SK-MEL-5 (cell line): ENCODE measurements around the gene LRRC47. TPM values are rescaled to one million over a fixed set of nuclear protein-coding genes. Genes with fewer than 3 reads are reported as not detected.

ENCODE experiments used
- DNase-seq: peaks from one replicate; pipeline ENCODE4 v3.0.0-alpha.2; 2016; ENCODE audit warnings: low read depth, low spot score
- in situ Hi-C: cut with HindIII; loops from 2 replicates; pipeline ENCODE4 v1.10.0; 2016; ENCODE audit warnings: low sequenced_read_pairs, high pct_unique_total_duplicates, low pct_unique_long_range_greater_than_20kb
- total RNA-seq: library from RNA; depleted of rRNA; stranded (reverse); fragments of >200 nt; shearing (Covaris generic); gene quantifications from 2 replicates; pipeline ENCODE4 v1.2.3, GENCODE V29; 2014

The LRRC47 gene
- total RNA-seq, 1 experiment from 2014 or later, result 27.9 TPM

DNA sequence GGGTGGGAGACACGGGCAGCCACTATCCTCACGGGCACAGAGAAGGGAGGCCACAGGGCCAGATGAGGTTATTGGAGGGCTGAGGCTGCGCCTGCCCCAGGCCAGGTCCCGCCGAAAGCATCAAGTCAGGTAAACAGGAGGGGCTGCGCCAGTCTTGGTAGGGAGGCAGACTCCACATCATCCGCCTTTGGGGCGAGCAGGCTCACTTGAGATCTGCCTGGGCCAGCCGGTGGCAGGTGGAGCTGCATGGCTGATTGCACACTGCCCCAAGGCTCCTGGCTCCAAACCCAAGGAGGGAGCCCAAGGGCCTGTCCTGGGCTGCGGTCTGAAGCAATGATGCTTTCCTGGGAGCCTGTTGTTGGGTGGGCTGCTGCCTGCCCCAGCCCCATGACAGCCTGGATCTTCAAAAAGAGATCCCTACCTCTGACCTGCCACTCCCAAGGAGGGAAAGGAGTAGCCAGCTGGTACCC is 19.2 kb downstream of the LRRC47 start:
- no peak for DNase-seq
- in situ Hi-C loops, result no loop called here

DNA sequence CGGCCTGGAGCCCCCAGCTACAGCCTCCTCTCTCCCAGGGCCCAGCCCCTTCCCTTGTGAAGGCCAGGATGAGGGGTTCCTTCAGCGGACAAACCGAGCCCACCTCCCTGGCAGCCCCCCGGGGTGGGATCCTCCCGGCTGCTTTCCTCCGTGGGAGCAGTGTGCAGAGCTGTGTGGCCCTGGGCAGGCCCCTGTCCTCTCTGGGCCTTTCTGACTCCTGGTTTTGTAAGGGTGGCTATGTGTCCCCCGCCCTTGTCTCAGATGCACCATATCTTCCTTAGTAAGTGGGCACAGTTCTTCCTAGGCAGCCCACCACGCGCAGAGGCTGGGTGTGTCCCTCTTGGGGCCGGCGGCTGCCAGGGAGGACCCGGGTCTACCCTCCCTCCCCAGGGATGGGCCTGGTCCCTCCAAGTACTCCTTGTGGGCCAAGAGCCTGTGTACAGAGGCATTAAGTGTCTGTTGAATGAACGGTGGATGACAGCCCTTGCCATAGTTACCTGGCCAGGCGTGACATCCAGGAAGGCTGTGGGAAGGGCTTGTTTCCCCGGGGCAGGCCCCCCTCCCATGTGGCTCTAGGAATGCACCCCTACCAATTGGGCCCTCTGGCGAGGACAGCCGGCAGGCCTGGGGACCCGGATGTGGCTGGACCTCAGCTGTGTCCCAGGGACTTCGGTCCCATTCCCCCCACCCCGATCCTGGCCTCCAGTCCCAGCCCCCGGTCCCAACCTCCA is 19.9 kb downstream of the LRRC47 start:
- no peak for DNase-seq
- in situ Hi-C loops, result no loop called here

DNA sequence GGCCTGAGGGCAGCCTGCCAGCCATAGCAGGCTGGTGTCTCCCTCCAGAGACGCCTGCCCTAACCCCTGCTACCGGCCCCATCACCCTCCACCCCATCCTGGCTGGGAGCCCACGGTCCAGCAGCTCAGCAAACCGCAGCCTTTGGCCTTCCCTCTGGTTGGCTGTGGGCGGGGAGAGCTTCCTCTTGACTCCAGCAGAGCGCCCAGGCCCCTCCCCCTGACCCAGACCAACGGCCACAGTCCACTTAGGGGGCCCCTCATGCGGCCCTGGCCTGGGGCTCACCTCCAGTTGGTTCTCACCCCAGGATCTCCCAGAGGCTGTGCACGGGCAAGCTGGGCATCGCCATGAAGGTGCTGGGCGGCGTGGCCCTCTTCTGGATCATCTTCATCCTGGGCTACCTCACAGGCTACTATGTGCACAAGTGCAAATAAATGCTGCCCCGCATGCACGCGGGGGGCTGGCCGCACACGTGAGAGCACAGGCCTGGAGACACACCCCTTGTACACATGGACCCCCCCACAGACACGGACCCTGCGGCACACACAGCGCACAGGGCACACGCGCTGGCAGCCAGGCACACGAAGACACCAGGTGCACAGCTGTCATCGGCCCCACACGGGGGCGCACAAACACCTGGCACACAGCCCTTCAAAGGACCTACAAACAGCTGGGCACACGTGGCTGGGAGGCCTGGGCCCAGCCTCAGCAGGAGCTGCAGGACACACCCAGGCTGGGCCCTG is 20.6 kb downstream of the LRRC47 start:
- in situ Hi-C loops, result no loop called here
- peak; percentile 48 for DNase-seq

DNA sequence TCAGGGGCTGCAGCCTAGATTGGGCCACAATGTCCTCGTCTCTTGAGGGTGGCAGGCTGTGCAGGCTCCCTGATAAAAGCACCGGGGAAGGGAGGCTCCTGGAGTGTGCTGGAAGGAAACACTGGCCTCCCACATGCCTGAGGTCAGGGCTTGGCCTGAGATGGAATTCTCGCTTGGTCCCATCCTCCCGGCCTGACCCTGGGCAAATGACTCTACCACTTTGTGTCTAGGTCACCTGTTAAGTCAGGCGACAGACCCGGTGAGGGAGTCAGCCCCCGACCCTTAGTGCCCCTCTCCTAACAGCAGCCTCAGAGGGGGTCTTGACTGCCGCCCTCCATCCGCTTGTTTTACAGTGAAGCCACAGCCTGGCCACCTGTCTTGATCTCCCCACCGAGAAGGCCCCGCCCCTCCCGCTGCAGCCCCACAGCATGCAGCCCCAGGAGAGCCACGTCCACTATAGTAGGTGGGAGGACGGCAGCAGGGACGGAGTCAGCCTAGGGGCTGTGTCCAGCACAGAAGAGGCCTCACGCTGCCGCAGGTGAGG is 21.3 kb downstream of the LRRC47 start:
- in situ Hi-C loops, result no loop called here
- DNase-seq, result no peak

GRCh38 chr1:3774276-3774945 is 21.9 kb downstream of the LRRC47 start:
- in situ Hi-C loops, result no loop called here
- DNase-seq, result no peak

DNA sequence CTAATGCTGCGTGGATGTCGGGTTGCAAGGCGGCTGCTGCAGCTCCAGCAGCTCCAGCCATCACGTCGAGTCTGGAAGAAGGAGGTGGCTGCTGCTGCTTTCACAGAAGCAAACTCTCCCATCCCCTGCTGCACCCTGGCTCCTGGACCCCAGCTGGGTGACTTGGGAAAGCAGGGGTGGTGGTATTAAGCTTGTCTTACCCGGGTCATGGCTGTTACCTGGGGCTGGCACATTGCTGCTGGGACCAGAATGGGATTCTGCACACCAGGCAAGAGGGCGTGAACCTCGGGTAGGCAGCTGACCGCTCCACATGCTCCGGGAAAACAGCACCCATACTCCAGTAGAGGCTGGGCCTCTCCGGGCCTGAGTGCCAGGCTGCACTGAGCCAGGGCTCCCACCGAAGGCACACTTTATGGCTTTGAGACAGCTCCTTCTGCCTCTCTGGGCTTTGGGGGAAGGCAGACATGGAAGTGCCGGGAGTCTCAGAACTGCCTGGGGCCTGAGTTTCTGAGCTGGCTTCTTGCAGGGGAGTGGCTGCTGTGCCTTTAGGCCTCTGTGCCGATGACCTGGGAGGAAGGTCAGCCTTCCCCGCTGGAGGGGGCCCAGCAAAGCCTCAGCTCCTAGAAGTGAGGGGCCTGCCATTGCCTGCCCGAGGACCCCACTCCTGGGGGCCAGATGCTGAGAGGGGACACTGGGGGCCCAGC is 22.6 kb downstream of the LRRC47 start:
- in situ Hi-C loops, result no loop called here

DNA sequence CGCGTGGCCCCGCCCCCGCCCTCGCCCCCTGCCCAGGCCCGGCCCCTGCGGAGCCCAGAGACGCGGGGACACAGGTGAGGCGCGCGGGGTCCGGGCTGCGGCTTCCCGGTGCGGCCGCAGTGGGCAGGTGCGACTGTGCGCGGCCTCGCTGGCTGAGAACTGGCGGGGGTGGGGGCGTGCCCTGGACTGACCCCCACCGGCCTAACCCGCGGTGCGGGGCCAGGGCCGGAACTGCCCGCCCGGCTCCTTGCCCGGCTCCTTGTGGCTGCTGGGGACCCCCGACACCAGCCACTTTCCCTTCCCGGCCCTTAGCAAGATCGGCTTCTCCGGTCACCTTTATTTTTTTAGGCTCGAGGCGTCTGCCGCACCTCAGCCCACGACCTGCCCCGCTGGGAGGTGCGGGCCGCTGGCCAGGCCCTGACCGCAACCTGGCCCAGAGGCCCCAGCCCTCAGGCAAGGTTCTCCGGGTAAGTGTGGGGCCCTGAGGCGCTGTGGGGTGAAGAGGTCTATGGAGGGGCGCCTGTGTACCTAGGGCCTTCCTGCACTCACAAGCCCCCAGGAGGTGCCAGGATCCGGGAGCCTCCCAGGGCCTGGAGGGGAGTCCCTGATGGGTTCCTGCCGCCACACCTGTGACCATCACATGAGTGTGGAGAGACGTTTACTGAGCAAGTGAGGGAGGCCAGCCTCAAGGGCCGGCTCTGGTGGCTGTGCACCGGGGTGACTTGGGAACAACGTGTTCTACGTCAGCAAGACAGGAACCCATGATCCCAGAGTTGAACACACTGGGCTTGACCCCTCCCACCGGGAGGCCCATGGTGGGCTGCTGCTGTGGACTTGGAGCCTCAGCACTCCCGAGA is 23.4 kb downstream of the LRRC47 start, which contains the start of gene SMIM1:
Gene SMIM1, plus strand, starts transcription at position 35 of the 857 bp plus-strand sequence. CDS start 2,625 bp downstream, outside the sequence.
- DNase-seq, result no peak
- in situ Hi-C loops, result no loop called here

More for the DNA sequence above, 22.6 kb downstream of the LRRC47 start:
- DNase-seq, result no peak

DNA sequence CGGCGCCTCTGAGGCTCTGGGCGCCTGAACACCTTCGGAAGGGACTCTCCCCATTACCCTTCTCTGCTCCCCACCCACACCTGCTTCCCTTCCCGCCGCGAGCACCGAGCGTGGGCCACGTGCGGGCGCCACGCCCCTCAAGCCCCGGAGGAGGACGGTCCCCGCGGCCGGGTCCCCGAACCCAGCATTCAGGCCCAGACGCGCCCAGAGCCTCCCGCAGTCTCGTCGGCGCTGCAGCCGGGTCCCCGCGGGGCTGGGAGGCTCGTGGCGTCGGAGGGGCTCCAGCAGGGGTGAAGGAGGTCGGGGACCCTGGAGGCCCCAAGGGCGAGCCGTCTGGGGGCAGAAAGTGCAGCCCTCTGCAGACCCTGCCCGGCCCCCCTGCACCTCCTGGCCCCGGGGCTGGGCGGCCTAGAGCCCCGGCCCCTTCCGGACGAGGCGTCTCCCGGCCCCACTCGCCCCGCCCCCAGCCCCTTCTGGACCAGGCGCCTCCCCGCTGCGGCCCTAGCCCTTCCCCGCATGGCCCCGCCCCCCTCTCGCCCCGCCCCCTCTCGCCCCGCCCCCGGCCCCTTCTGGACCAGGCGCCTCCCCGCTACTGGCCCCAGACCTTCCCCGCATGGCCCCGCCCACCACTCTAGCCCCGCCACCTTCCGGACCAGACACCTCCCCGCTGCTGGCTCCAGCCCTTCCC is 24.1 kb downstream of the LRRC47 start:
- in situ Hi-C loops, result no loop called here
- peak; percentile 85 for DNase-seq

DNA sequence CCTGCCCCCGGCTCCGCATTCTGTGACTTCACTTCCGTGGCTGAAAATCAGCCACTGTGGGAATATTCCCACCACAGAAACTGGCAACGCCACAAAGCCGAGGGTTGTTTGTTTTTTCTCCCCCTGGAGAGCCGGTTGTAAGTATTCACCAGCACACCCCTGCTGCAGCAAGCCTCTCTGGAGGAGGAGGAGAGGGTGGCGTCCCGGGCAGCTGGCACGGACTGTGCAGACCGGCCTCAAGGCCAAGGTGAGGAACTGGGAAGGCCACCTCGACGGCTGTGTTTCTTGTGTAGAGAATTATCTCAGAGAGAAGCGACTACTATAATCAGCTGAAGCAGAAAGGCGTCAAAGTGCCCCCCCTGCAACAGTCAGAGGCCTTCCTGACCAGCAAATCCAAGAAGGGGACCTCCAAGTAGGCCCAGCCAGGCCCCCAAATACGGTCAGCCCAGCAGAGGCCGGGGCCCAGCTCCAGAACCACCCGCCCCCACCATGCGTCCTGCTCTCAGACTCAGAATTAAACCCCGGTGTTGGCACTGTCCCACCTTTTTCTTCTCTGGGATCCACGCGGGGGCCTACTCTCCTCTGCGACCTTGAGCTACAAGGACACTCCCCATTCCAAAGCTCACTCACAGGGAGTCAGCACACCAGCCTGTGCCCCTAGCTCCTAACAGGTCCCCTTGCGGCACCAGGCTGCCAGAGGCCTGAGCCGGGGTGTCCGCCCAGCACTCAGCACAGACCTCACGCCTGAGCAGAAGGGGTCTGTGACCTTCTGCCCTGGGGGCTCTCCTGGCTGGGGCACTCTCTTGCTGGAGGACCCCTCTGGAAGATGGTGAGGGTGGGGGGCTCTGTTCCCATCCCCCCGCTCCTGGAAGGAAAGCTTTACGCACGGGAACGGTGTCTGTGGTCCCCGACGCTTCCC is 24.9 kb downstream of the LRRC47 start:
- DNase-seq, result no peak
- in situ Hi-C loops, result no loop called here

- no peak for DNase-seq
- in situ Hi-C loops, result no loop called here
These were observed 26.1 kb downstream of the LRRC47 start for GRCh38 chr1:3770047-3770765.

- in situ Hi-C loops, result no loop called here
- no peak for DNase-seq
These were observed 27.4 kb downstream of the LRRC47 start for GRCh38 chr1:3768811-3769390.

- no peak for DNase-seq
- in situ Hi-C loops, result no loop called here
These were observed 28.9 kb downstream of the LRRC47 start for GRCh38 chr1:3767328-3767925.

GRCh38 chr1:3763351-3764125 is 32.8 kb downstream of the LRRC47 start:
- no peak for DNase-seq
- in situ Hi-C loops, result no loop called here
